Measurements from ENCODE around the gene CLCN6.

CLCN6 gene

DNA sequence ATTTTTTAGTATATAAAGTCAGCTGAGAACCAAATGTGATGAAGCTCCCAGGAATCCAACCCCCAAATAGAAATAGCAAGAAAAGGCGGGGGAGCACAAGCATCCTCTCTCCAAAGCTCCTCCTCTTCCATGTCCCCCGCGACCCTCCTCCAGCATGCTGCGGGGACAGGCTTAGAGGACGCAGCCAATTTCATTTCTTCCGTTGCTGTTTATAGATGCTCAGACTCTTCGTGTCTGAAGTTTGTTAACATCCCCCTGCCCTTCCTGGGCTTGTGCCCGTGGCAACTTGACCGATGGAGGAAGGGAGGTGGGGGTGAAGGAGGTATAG lies 42.3 kb downstream of the CLCN6 start:
- TF ChIP-seq SPI1 (IDR thresholded peaks at IDR 0.05; ENCODE audit: borderline replicate concordance, low read depth) (no peak), GABPA (IDR thresholded peaks at IDR 0.05; ENCODE audit: low read depth) (no peak), POLR2AphosphoS5 (IDR thresholded peaks at IDR 0.05; ENCODE audit: low read depth) (no peak)
- TF ChIP-seq, protein P1, sequence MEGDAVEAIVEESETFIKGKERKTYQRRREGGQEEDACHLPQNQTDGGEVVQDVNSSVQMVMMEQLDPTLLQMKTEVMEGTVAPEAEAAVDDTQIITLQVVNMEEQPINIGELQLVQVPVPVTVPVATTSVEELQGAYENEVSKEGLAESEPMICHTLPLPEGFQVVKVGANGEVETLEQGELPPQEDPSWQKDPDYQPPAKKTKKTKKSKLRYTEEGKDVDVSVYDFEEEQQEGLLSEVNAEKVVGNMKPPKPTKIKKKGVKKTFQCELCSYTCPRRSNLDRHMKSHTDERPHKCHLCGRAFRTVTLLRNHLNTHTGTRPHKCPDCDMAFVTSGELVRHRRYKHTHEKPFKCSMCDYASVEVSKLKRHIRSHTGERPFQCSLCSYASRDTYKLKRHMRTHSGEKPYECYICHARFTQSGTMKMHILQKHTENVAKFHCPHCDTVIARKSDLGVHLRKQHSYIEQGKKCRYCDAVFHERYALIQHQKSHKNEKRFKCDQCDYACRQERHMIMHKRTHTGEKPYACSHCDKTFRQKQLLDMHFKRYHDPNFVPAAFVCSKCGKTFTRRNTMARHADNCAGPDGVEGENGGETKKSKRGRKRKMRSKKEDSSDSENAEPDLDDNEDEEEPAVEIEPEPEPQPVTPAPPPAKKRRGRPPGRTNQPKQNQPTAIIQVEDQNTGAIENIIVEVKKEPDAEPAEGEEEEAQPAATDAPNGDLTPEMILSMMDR (IDR thresholded peaks at IDR 0.05; ENCODE audit: insufficient read depth, low read length): no peak
- TF ChIP-seq, protein P2, sequence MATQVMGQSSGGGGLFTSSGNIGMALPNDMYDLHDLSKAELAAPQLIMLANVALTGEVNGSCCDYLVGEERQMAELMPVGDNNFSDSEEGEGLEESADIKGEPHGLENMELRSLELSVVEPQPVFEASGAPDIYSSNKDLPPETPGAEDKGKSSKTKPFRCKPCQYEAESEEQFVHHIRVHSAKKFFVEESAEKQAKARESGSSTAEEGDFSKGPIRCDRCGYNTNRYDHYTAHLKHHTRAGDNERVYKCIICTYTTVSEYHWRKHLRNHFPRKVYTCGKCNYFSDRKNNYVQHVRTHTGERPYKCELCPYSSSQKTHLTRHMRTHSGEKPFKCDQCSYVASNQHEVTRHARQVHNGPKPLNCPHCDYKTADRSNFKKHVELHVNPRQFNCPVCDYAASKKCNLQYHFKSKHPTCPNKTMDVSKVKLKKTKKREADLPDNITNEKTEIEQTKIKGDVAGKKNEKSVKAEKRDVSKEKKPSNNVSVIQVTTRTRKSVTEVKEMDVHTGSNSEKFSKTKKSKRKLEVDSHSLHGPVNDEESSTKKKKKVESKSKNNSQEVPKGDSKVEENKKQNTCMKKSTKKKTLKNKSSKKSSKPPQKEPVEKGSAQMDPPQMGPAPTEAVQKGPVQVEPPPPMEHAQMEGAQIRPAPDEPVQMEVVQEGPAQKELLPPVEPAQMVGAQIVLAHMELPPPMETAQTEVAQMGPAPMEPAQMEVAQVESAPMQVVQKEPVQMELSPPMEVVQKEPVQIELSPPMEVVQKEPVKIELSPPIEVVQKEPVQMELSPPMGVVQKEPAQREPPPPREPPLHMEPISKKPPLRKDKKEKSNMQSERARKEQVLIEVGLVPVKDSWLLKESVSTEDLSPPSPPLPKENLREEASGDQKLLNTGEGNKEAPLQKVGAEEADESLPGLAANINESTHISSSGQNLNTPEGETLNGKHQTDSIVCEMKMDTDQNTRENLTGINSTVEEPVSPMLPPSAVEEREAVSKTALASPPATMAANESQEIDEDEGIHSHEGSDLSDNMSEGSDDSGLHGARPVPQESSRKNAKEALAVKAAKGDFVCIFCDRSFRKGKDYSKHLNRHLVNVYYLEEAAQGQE (IDR thresholded peaks at IDR 0.05; ENCODE audit: insufficient replicate concordance, low read depth): no peak

DNA sequence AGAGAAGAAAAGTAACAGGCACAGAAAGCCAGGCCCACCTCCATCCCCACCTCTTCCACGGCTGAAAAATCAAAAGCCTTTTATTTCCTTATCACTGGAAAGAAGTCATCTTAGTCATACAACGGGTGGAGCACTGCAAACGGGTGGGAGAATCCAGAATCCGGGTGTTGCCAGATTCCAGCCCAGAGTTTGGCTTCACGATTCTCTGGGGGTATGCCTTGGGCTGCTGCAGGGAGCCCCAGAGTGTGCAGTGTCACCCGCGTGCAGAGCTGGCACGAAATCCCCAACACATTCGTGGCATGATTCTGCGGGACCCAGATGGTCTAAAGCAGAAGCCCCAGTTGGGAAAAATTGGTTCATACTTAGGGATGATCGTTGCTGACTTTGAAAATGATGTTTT lies 44.2 kb downstream of the CLCN6 start:
- DNase-seq (ENCODE audit: low read depth in 1 of 2, low spot score in 1 of 2): no peak
- Histone ChIP-seq H3K27ac (replicated peaks) (peak overlapping the region; percentile 81), H3K27me3 (ENCODE audit: insufficient read depth, poor library complexity, severe bottlenecking) (no peaks in the 10 kb centered on the region), H3K4me3 (replicated peaks; ENCODE audit: insufficient read depth, low read length) (no peak overlapping the region)
- TF ChIP-seq, protein P1 (IDR thresholded peaks at IDR 0.05; ENCODE audit: insufficient read depth, low read length): no peak
- TF ChIP-seq GABPA (IDR thresholded peaks at IDR 0.05; ENCODE audit: low read depth) (no peak), POLR2AphosphoS5 (IDR thresholded peaks at IDR 0.05; ENCODE audit: low read depth) (no peak; the same call in 1 of the 2 replicates), SPI1 (IDR thresholded peaks at IDR 0.05; ENCODE audit: borderline replicate concordance, low read depth) (no peak)
- TF ChIP-seq, protein P2 (IDR thresholded peaks at IDR 0.05; ENCODE audit: insufficient replicate concordance, low read depth): no peak

More for the DNA sequence above, 42.3 kb downstream of the CLCN6 start:
- Histone ChIP-seq H3K27me3 (ENCODE audit: insufficient read depth, poor library complexity, severe bottlenecking) (no peaks in the 10 kb centered on the region), H3K27ac (replicated peaks) (no peak overlapping the region), H3K4me3 (replicated peaks; ENCODE audit: insufficient read depth, low read length) (no peak overlapping the region)
- DNase-seq (ENCODE audit: low read depth in 1 of 2, low spot score in 1 of 2): no peak

DNA sequence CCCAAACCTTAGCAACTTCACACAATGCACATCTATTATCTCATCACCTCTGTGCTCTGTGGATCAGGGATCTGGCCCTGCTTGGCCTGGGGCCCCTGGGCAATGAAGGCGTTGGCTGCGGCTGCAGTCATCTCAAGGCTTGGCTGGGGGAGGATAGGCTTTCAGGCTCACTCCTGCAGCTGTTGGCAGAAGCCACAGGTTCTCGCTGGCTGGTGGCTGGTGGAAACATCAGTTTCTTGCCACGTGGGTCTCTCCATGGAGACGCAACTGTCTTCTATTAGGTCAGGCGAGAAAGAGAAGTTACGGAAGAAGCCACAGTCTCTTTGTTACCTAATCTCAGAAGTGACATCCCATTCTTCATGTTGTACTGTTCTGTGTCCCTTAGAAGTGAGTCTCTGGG lies 45.2 kb downstream of the CLCN6 start:
- H3K4me3 ChIP-seq (replicated peaks; ENCODE audit: insufficient read depth, low read length): no peak overlapping the region
- no peaks in the 10 kb centered on the region for H3K27me3 ChIP-seq (ENCODE audit: insufficient read depth, poor library complexity, severe bottlenecking)
- peak overlapping the region; percentile 81 for H3K27ac ChIP-seq (replicated peaks)
- peak; percentile 93 to 99 for DNase-seq (ENCODE audit: low read depth in 1 of 2, low spot score in 1 of 2)
- peak; percentile 95 for TF ChIP-seq POLR2AphosphoS5 (IDR thresholded peaks at IDR 0.05; ENCODE audit: low read depth)
- TF ChIP-seq, protein P2 (IDR thresholded peaks at IDR 0.05; ENCODE audit: insufficient replicate concordance, low read depth): peak; percentile 62
- TF ChIP-seq, protein P1 (IDR thresholded peaks at IDR 0.05; ENCODE audit: insufficient read depth, low read length): no peak
- TF ChIP-seq GABPA (IDR thresholded peaks at IDR 0.05; ENCODE audit: low read depth): 0 out of 2 replicates have a peak, but pooled peaks have one; percentile 24

Data from HL-60 (cell line).